ENCODE measurements around the gene HTR3C. TPM values are rescaled to one million over a fixed set of nuclear protein-coding genes. Genes with fewer than 3 reads are reported as not detected.

HTR3C gene
- not detected for total RNA-seq

DNA sequence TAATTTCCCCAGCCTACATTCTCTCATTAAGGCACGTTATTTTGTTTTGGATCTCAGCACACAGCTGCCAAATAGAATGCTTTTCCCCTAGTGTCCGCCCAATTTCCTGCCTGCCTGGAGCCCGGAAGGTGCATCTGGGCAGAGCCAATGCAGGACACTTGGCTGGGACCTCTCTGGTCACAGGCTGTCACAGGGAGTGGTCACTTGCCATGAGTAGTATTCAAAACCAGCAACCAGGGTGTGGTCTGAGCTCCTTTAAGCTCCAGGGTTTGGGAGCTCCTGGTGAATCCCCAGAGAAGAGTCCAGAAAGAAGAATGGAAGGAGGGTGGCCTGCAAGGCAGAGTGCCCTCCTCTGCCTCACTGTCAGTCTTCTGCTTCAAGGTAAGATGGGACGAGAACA, at the start of gene HTR3C:
TSS of gene HTR3C (plus strand) at position 281 of the 400 bp plus-strand sequence. CDS start at position 315, 34 bp downstream.

DNA sequence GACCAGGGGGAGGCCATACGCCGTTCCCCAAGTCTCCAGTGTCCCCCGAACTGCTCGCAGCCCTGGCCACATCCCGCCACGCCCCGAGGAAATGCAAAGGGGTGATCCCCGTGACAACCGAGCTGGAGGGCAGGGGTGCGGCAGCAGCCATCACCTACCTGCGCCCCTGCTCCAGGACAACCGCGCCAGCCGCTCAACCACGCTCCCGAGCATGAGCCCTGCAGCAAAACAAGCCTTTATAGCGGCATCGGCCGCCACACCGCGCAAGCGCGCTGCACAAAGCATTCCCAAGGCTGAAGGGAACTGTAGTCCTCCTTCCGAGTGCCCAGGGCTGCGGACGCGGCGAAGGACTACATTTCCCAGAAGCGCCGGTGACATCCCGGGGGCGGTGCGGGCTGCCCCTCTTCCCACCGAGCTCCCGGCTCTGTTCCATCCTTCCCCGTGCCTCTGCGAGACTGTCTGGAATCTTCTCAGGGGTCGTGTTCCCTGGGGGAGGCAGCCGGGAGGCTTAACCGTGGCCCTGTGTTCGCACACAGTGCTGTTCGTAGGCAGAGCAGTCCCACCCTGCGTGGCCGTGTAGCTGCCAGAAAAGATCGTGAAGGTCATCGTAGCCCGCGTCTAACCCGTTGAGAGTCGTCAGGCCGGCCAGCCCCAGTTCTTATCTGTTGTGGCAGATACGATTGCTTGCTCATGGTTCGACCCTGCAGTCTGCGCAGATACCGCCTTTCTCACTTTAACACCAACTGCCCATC, 35.0 kb upstream of the HTR3C start, which contains the start of gene ABCC5:
TSS of gene ABCC5 (minus strand) at position 213 of the 752 bp plus-strand sequence. CDS start 3,492 bp downstream, outside the sequence.

DNA sequence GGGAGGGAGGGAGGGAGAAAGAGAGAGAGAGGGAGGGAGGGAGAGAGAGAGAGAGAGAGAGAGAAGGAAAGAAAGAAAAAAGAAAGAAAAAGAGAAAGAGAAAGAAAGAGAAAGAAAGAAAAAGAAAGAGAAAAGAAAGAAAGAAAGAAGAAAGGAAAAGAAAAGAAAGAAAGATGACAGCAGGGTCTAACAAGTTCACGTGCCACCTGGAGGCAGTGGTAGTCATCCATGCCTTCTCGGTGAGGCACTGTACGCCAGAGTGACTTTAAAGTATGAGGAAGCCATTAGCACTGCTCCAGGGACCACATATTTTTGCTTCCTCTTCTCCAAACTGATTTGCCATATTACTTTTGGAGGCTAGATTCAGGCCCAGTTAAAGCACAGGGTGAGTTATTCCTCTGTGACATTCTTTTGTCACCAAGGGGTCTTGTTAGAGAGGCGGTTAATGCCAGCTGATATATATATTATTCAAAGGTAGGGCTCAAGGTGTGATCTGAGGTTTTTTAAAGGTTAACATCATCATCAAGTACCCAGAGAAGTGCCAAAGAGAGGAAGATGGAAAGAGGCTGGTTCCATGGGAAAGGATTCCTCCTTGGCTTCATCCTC, 21.6 kb upstream of the HTR3C start, which contains the start of gene HTR3D:
TSS of gene HTR3D (plus strand) at position 556 of the 606 bp plus-strand sequence. CDS start at position 556, 0 bp downstream.

DNA sequence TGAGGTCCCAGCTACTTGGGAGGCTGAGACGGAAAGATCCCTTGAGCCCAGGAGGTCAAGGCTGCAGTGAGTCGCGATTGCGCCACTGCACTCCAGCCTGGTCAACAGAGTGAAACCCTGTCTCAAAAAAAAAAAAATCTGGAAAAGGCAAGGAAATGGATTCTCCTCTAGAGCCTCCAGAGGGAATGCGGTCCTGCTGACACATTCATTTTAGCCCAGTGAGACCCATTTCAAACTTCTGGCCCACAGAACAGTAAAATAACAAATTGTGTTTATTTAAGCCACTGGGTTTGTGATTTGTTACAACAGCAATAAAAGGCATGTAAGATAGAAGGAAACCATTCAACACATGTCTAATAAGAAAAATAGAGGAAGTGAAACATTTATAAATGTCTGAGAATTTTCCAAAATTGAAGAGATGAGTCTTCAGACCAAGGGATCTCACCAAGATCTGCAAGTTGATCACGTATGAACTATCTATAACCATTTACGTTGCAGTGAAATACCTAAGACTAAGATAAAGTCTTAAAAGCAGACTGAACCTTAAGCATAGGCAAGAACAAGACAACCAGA, 44.0 kb downstream of the HTR3C start, which contains the start of gene HTR3E:
TSS of gene HTR3E (plus strand) at position 254 of the 573 bp plus-strand sequence. CDS start 466 bp downstream, outside the sequence.

Small RNAs within 50 kb of the gene (small RNA-seq; reads per million reads assigned to genes)
- gene RF00019 (ENCODE audit: low replicate concordance): not detected

Other genes with a start within 250 kb of the HTR3C start
- 5.6 TPM for gene MAP6D1, start 227.5 kb upstream of the HTR3C start, total RNA-seq
- gene PARL, start 168.2 kb upstream of the HTR3C start, total RNA-seq: 21.6 TPM
- 121 TPM for gene ABCC5, start 35.2 kb upstream of the HTR3C start, total RNA-seq
- gene HTR3D, start 21.3 kb upstream of the HTR3C start, total RNA-seq: not detected
- gene HTR3E, start 44.0 kb downstream of the HTR3C start, total RNA-seq: not detected
- gene EIF2B5, start 82.3 kb downstream of the HTR3C start, total RNA-seq: 61.7 TPM
- gene DVL3, start 102.3 kb downstream of the HTR3C start, total RNA-seq: 51.6 TPM
- gene AP2M1, start 121.8 kb downstream of the HTR3C start, total RNA-seq: 295 TPM
- gene ABCF3, start 133.2 kb downstream of the HTR3C start, total RNA-seq: 79.2 TPM
- 0.63 TPM for gene VWA5B2, start 176.5 kb downstream of the HTR3C start, total RNA-seq
- 15.7 TPM for gene ALG3, start 195.9 kb downstream of the HTR3C start, total RNA-seq
- gene EEF1AKMT4, start 196.6 kb downstream of the HTR3C start, total RNA-seq: 0.63 TPM
- 3.4 TPM for gene CAMK2N2, start 208.5 kb downstream of the HTR3C start, total RNA-seq
- gene ECE2, start 223.0 kb downstream of the HTR3C start, total RNA-seq: 6.9 TPM
- 260 TPM for gene PSMD2, start 246.2 kb downstream of the HTR3C start, total RNA-seq

Data from parietal lobe (tissue), 2 donors.